ENCODE results near the gene TMEFF2. TPM values are rescaled to one million over a fixed set of nuclear protein-coding genes. Genes with fewer than 3 reads are reported as not detected.

TMEFF2 gene
- total and polyA plus RNA-seq, 2 donors from 2014 or later = not detected

DNA sequence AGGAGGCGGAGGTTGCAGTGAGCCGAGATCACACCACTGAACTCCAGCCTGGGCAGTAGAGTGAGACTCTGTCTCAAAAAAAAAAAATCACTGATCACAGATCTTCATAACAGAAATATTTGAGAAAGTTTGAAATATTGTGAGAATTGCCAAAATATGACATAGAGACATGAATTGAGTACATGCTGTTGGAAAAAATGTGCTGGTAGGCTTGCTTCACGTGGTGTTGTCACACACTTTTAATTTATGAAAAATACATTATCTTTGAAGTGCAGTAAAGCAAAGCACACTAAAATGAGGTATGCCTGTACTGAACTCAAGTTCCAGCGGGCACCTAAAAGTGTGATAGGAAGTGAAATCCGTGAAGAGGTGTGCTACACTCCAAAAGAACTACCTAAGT, 152.6 kb downstream of the TMEFF2 start:
- FAIRE-seq (no peak), DNase-seq (no peak)
- Histone ChIP-seq H3K9ac (ENCODE audit: low read length in 3 of 3) (no peak overlapping the region), H3K27me3 (ENCODE audit: control insufficient read depth, insufficient read depth, low read length) (no peaks in the 10 kb centered on the region), H3K36me3 (ENCODE audit: control insufficient read depth in 2 of 3, insufficient read depth in 3 of 3, low read length in 3 of 3) (no peaks in the 10 kb centered on the region), H3K4me1 (ENCODE audit: control insufficient read depth in 2 of 3, insufficient read depth in 2 of 3, low read depth in 1 of 3, low read length in 3 of 3) (no peaks in the 10 kb centered on the region), H3K4me3 (ENCODE audit: low read length in 3 of 3) (no peak overlapping the region), H3K9me3 (ENCODE audit: control insufficient read depth in 2 of 3, insufficient read depth in 1 of 3, low read length in 3 of 3) (no peaks in the 10 kb centered on the region), H3K27ac (ENCODE audit: low read depth in 2 of 2, low read length in 2 of 2) (no peak overlapping the region)
- TF ChIP-seq, protein P1, sequence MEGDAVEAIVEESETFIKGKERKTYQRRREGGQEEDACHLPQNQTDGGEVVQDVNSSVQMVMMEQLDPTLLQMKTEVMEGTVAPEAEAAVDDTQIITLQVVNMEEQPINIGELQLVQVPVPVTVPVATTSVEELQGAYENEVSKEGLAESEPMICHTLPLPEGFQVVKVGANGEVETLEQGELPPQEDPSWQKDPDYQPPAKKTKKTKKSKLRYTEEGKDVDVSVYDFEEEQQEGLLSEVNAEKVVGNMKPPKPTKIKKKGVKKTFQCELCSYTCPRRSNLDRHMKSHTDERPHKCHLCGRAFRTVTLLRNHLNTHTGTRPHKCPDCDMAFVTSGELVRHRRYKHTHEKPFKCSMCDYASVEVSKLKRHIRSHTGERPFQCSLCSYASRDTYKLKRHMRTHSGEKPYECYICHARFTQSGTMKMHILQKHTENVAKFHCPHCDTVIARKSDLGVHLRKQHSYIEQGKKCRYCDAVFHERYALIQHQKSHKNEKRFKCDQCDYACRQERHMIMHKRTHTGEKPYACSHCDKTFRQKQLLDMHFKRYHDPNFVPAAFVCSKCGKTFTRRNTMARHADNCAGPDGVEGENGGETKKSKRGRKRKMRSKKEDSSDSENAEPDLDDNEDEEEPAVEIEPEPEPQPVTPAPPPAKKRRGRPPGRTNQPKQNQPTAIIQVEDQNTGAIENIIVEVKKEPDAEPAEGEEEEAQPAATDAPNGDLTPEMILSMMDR (IDR thresholded peaks at IDR 0.05; ENCODE audit: borderline replicate concordance, extremely low read depth, insufficient read depth) = no peak
- intact Hi-C loops (cut with DNase I) = no loop called here

DNA sequence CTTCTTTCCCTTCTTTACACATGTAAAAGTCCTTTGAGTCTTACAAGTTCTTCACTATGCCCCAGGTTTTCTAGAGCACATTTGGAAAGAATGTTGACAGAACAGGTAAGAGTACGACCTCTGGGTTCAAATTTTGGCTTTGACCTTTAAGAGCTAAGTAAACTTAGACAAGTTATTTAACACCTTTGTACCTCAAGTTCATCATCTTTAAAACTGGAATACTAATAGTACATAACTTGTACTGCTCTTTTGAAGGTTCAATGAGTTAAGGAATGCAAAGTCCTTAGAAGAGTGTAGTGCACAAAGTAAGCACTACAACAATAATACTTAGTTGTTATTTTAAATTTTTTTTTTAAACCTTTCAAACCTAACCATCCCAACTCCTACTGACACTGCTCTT, 156.6 kb downstream of the TMEFF2 start:
- H3K36me3 ChIP-seq (ENCODE audit: control insufficient read depth in 2 of 3, insufficient read depth in 3 of 3, low read length in 3 of 3) = no peaks in the 10 kb centered on the region
- DNase-seq (no peak), FAIRE-seq (no peak)
- H3K9ac ChIP-seq (ENCODE audit: low read length in 3 of 3) = no peak overlapping the region
- no peak overlapping the region for H3K4me3 ChIP-seq (ENCODE audit: low read length in 3 of 3)
- H3K9me3 ChIP-seq (ENCODE audit: control insufficient read depth in 2 of 3, insufficient read depth in 1 of 3, low read length in 3 of 3) = no peaks in the 10 kb centered on the region
- no peak overlapping the region for H3K27ac ChIP-seq (ENCODE audit: low read depth in 2 of 2, low read length in 2 of 2)
- intact Hi-C loops (cut with DNase I) = no loop called here
- TF ChIP-seq, protein P1 (IDR thresholded peaks at IDR 0.05; ENCODE audit: borderline replicate concordance, extremely low read depth, insufficient read depth) = no peak
- H3K4me1 ChIP-seq (ENCODE audit: control insufficient read depth in 2 of 3, insufficient read depth in 2 of 3, low read depth in 1 of 3, low read length in 3 of 3) = no peaks in the 10 kb centered on the region
- H3K27me3 ChIP-seq (ENCODE audit: control insufficient read depth, insufficient read depth, low read length) = no peaks in the 10 kb centered on the region

DNA sequence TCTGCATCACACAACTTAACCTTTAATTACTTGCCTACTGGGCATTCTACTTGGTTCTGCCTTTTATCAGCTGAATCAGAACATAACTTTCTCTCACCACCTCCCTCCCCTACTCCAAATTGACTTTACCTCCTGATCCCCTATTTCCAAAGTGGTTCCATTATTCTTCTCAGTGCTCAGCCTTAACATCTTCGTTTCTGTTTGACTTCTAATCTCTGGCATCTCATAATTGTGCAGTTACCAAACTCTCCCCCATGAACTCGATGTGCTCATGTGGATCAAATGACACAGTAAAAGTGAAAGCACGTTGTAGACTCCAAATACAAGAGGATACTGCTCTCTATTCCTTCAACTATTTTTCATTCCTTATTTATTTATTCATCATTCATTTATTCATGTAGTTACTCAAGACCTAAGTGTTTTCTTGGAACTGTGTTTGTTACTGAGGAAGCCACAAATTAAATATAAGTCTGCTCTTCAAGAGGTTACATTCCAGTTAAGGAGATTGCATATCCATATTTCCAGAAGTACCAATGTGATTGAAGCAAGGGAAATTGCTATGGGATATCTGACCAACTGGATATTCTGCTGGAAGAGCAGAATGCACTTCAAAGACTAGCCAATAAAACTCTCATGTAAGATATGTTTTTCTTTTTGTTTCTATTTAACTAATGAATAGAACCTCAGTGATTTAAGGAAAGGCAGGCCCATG, 158.8 kb downstream of the TMEFF2 start:
- Histone ChIP-seq H3K27ac (ENCODE audit: low read depth in 2 of 2, low read length in 2 of 2) (no peak overlapping the region), H3K9ac (ENCODE audit: low read length in 3 of 3) (no peak overlapping the region), H3K9me3 (ENCODE audit: control insufficient read depth in 2 of 3, insufficient read depth in 1 of 3, low read length in 3 of 3) (no peaks in the 10 kb centered on the region), H3K4me3 (ENCODE audit: low read length in 3 of 3) (no peak overlapping the region), H3K27me3 (ENCODE audit: control insufficient read depth, insufficient read depth, low read length) (no peaks in the 10 kb centered on the region), H3K4me1 (ENCODE audit: control insufficient read depth in 2 of 3, insufficient read depth in 2 of 3, low read depth in 1 of 3, low read length in 3 of 3) (no peaks in the 10 kb centered on the region), H3K36me3 (ENCODE audit: control insufficient read depth in 2 of 3, insufficient read depth in 3 of 3, low read length in 3 of 3) (no peaks in the 10 kb centered on the region)
- FAIRE-seq (no peak), DNase-seq (peak in 2 of 5 donors; percentile 23 to 27)
- intact Hi-C loops (cut with DNase I) = no loop called here
- TF ChIP-seq, protein P1 (IDR thresholded peaks at IDR 0.05; ENCODE audit: borderline replicate concordance, extremely low read depth, insufficient read depth) = no peak

- Histone ChIP-seq H3K9me3 (ENCODE audit: control insufficient read depth in 2 of 3, insufficient read depth in 1 of 3, low read length in 3 of 3) (no peaks in the 10 kb centered on the region), H3K4me1 (ENCODE audit: control insufficient read depth in 2 of 3, insufficient read depth in 2 of 3, low read depth in 1 of 3, low read length in 3 of 3) (no peaks in the 10 kb centered on the region), H3K27me3 (ENCODE audit: control insufficient read depth, insufficient read depth, low read length) (no peaks in the 10 kb centered on the region), H3K36me3 (ENCODE audit: control insufficient read depth in 2 of 3, insufficient read depth in 3 of 3, low read length in 3 of 3) (no peaks in the 10 kb centered on the region), H3K4me3 (ENCODE audit: low read length in 3 of 3) (no peak overlapping the region), H3K27ac (ENCODE audit: low read depth in 2 of 2, low read length in 2 of 2) (no peak overlapping the region), H3K9ac (ENCODE audit: low read length in 3 of 3) (no peak overlapping the region)
- TF ChIP-seq, protein P1 (IDR thresholded peaks at IDR 0.05; ENCODE audit: borderline replicate concordance, extremely low read depth, insufficient read depth) = no peak
- DNase-seq (no peak), FAIRE-seq (no peak)
- intact Hi-C loops (cut with DNase I) = no loop called here
Observed at GRCh38 chr2:192030856-192031255, 163.9 kb downstream of the TMEFF2 start.
